Stimulated activated CD8-positive, alpha-beta memory T cell treated with anti-CD3 and anti-CD28 coated beads, Interleukin-15, amount 100 ng/mL, for 4 hours (primary cell): Measurements from ENCODE around the gene TTC21A.
"Not testable (repeated sequence)": the region's sequence is repeated elsewhere in the genome, so short reads cannot be mapped to it uniquely, and the experiment has no call there.

Experiments
- DNase-seq, 2 donors: peaks; one replicate each; pipeline ENCODE4 v3.0.0-alpha.2; 2020; ENCODE audit warnings: low read depth in 2 of 2

TTC21A gene, protein sequence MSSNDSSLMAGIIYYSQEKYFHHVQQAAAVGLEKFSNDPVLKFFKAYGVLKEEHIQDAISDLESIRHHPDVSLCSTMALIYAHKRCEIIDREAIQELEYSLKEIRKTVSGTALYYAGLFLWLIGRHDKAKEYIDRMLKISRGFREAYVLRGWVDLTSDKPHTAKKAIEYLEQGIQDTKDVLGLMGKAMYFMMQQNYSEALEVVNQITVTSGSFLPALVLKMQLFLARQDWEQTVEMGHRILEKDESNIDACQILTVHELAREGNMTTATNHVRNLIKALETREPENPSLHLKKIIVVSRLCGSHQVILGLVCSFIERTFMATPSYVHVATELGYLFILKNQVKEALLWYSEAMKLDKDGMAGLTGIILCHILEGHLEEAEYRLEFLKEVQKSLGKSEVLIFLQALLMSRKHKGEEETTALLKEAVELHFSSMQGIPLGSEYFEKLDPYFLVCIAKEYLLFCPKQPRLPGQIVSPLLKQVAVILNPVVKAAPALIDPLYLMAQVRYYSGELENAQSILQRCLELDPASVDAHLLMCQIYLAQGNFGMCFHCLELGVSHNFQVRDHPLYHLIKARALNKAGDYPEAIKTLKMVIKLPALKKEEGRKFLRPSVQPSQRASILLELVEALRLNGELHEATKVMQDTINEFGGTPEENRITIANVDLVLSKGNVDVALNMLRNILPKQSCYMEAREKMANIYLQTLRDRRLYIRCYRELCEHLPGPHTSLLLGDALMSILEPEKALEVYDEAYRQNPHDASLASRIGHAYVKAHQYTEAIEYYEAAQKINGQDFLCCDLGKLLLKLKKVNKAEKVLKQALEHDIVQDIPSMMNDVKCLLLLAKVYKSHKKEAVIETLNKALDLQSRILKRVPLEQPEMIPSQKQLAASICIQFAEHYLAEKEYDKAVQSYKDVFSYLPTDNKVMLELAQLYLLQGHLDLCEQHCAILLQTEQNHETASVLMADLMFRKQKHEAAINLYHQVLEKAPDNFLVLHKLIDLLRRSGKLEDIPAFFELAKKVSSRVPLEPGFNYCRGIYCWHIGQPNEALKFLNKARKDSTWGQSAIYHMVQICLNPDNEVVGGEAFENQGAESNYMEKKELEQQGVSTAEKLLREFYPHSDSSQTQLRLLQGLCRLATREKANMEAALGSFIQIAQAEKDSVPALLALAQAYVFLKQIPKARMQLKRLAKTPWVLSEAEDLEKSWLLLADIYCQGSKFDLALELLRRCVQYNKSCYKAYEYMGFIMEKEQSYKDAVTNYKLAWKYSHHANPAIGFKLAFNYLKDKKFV (N-terminal part only)

DNA sequence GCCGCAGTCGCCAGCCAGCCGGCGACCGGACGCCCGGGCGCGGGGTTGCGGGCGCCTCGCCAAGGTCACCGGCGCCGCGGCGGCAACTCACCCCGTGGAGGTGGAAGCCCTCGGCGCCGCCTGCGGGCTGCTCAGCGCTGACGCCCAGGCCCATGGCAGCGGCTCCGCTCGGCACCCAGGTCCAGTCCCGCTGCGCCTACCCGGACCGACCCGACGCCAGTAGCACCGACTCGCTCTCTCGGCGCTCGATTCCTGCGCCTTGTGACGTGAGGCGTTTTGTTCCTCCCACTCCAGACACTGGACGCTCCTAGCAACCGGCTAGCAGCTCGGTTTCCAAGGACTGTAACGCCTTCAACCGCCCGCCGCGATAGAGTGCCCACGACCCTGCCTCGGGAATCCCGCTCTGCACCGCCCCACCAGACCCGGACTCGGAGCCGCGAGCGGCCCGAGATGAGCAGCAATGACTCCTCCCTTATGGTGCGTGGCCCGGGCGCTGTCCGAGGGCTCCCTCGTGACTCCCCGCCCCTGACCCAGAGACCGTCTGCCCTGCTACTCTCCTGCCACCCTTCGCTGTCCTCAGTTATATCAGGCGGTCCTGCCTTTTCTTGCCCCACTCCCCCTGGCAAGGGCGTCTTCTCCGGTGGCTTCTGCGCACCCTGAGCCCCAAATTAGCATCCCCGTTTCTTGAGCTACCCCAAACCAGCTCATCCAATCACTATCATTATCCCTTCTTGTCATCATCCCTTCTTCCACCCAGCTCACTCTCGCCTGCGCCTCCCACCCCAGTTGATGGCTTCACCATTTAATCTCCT is at the start of gene TTC21A, which contains the start of gene GORASP1:
Gene TTC21A, plus strand, starts transcription at position 293 of the 812 bp plus-strand sequence. Its CDS starts 158 bp downstream, at position 451.
Gene GORASP1, minus strand, starts transcription at position 240 of the 812 bp plus-strand sequence. Its CDS starts 86 bp downstream, at position 154.
- peak; percentile 22 to 51 for DNase-seq

- DNase-seq, result not testable (repeated sequence)
Observed at GRCh38 chr3:39061228-39061627, 46.3 kb upstream of the TTC21A start.

GRCh38 chr3:39062180-39062579 is 45.3 kb upstream of the TTC21A start:
- no peak for DNase-seq

DNA sequence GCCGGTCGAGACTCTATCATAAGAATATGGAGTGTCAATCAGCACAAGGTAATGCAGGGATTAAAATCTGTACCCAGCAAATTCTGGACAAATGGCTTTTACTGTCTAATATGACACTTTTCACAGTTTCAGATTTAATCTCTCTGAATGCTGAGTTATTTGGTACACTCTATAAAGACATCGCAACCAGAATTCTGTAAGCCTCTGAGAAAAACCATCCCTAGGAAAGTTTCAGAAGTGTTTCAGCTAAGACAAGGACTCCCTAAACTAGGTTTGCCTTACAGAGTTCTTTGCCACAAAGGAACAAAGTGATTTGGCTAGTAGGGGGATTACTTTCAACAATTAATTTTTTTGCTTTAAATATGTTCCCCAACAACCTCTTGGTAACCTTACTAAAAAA is 44.3 kb upstream of the TTC21A start:
- no peak for DNase-seq

GRCh38 chr3:39064646-39065045 is 42.8 kb upstream of the TTC21A start:
- DNase-seq, result no peak

GRCh38 chr3:39065197-39065596 is 42.3 kb upstream of the TTC21A start:
- no peak for DNase-seq

- DNase-seq, result no peak
Observed at GRCh38 chr3:39067286-39067685, 40.2 kb upstream of the TTC21A start.

DNA sequence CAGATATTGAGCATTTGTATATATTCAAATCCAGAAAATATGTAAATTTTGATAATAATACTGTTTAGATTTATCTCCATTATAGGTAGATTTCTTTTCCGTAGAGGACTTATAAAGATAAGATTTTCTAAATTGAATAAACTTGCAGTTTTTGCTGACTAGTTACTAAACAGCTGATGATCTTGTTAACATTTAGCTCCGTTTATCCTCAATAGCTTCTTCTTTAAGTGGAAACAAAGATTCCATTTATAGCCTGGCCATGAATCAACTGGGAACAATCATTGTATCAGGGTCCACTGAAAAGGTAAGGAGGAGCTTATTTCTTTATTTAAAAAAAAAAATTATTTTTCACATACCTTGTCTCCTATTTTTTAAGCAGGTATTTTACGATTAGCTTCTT is 38.9 kb upstream of the TTC21A start:
- no peak for DNase-seq

- DNase-seq, result no peak
Observed at GRCh38 chr3:39075910-39076309, 31.6 kb upstream of the TTC21A start.

GRCh38 chr3:39079530-39079929 is 27.9 kb upstream of the TTC21A start:
- no peak for DNase-seq

DNA sequence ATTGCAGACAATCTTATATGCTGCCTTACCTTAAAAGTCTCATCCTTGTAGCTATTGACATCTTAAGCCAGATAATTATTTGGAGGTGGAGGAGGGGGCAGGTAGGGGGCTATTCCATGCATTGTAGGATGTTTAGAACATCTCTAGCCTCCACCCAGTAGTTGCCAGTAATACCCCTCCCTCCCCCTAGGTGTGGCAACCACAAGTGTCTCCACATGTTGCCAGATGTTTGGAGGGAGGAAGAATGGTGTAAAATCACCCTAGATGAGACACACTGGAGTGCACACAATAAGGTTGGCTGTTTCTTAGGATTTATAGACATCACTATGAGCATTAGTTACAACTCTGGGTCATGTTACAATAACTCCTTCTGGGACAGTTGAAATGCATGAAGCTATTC is 27.5 kb upstream of the TTC21A start:
- no peak for DNase-seq

GRCh38 chr3:39082666-39083313 is 24.7 kb upstream of the TTC21A start:
- no peak for DNase-seq

- DNase-seq, result no peak
Observed at GRCh38 chr3:39086144-39086543, 21.3 kb upstream of the TTC21A start.

GRCh38 chr3:39088456-39088855 is 19.0 kb upstream of the TTC21A start:
- DNase-seq, result no peak

GRCh38 chr3:39088889-39089288 is 18.6 kb upstream of the TTC21A start:
- DNase-seq, result no peak

DNA sequence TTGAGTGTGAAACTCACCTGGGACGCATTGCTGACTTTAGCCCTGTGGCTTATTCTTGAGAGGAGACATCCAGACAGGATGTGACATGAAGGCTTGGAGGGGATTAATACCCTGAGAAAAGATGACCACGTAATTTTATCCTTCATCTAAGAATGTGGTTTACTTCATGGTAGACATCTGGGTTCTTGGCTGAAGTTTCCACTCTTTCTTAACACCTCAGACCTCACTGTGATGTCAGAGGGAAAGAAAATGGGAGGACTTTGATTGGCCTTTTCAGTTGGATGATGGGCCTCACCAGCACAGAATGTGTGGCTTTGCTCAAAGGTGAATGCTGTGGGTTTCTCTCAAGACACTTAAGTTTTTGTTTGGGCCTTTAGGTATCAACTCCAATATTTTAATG is 16.6 kb upstream of the TTC21A start:
- no peak for DNase-seq

- no peak for DNase-seq
Observed at GRCh38 chr3:39094851-39095677, 12.4 kb upstream of the TTC21A start.

DNA sequence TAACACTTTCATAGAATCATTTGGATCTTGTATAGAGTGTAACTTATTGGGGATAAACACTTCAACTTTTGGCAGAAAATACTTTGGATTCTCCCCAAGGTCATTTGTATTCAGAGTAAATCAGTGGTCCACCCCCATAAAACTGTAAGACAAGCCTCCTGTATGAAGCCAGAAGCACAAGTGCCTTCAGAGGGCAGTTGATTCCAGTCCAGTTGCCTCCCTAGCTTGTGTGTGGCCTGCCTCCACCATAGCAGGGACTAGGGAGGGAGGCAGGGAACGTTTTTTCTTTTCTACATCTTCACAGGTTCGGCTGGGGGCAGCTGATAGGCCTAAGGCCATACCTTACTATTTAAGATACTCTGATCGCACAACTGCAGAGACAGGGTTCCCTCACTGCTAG is 11.7 kb upstream of the TTC21A start:
- no peak for DNase-seq

- DNase-seq, result no peak
Observed at GRCh38 chr3:39096775-39097174, 10.7 kb upstream of the TTC21A start.
